ENCODE measurements around the gene FRAT1.
A peak's percentile ranks its signal among the peaks of the same experiment; 100 is the strongest.
"Not testable (repeated sequence)": the region's sequence is repeated elsewhere in the genome, so short reads cannot be mapped to it uniquely, and the experiment has no call there.

Gene FRAT1

DNA sequence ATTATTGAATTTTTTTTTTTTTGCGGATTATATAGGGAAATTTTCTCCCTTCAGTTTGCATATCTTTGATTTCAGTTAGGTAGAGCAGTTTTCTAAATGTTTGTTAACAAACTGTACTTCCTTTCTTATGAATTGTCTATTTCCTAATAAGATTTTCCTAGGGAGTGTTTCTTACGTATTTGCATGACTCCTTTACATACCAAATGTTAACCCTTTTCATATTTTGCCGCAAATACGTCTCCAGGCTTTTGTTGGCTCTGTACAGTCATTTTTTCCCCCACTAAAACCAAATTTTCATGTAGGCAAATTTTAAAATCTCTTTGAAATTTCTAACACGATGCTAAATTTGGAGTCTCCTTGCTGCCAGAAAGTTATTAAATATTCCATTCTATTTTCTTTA is 17.4 kb downstream of the FRAT1 start:
- no peak for DNase-seq

DNA sequence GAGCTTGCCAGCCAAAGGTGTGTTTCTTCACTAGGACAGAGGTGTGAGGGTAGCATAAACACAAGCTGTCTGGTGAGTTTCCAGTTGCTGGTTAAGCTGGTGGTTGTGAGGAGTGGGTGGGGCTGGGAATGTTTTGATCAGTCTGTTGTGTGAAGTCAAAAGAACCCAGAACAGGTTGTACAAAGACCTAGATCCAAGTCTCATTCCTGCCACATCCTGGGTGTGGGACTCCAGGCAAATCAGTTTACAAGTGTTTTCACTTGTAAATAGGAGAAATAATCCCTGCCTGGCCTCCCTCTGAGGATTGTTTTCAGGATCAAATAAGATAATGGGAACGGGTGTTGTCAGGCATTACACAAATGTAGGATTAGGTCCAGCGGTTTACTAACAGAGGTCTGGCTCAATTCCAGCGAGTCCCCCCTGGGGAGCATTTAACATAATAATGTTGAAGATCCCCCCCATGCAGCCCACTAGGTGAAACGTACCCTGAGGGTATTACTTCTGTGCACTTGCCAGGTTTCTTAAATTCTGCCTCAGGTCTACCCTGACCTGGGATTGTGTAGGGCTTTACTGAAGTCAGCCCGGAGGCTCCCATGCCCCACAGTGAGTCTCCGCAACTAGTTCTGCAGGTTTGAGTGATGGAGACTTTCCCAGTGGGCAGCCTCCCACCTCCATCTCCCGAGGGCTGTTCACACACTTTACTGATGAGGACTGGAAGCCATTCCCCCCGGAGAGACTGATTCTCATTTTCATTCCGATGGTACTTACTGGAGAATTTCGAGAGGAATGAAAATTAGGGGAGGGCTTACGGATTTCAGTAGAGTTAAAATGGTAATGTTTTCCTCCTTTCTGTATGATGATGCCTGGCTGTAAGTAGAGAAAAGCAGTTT is 18.1 kb downstream of the FRAT1 start:
- DNase-seq, result no peak

DNA sequence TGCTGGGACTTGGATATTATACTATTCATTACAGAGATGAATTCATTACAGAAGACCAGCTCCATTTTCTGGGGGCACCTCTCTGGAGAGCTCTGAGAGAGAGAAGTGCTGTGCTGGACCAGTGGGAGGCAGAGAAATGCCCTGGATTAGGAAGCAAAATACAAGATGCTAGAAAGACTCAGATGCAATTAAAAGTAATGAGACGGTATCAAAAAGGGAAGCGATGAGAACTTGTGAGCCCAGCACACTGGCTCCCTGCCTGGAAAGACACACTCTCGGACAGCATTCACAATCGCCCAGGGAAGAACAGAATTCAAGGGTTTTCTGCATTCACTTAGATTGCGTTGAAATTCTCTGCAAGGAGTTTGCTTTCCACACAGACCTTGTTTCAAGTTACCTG is 19.0 kb downstream of the FRAT1 start:
- no peak for DNase-seq

DNA sequence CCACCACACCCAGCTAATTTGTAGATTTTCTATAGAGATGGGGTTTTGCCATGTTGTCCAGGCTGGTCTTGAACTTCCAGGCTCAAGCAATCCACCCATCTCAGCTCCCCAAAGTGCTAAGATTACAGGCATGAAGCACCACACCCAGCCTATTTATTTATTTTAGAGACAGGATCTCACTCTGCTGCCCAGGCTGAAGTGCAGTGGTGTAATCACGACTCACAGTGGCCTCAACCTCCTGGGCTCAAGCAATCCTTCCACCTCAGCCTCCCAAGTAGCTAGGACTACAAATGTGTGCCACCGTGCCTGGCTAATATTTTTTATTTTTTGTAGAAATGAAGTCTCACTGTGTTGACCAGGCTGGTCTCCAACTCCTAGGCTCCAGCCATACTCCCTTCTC is 22.3 kb downstream of the FRAT1 start:
- DNase-seq, result no peak

DNA sequence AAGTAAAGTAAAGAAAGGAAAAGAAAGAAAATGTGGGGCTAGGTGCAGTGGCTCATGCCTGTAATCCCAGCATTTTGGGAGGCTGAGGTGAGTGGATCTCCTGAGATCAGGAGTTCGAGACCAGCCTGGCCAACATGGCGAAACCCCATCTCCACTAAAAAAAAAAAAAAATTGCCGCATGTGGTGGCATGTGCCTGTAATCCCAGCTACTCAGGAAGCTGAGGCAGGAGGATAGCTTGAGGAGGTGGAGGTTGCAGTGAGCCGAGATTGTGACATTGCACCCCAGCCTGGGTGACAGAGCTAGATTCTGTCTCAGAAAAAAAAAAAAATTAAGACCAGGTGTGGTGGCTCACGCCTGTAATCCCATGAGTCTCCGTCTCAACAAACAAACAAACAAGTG is 24.6 kb downstream of the FRAT1 start:
- DNase-seq, result not testable (repeated sequence)

DNA sequence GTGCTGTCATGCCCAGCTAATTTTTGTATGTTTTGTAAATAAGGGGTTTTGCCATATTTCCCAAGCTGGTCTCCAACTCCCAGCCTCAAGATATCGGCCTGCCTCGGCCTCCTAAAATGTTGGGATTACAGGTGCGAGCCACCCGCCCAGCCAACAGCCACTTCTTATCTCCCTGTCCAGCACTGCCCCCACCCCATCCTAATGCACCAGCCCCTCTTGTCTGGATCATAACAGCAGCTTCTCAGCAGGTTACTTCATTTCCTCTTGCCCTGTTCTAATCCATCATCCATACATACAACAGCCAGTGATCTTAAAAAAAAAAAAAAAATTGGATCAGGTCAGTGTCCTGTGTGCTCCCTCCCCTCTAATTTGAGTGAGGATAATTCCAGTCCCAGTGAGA is 28.2 kb downstream of the FRAT1 start:
- no peak for DNase-seq

DNA sequence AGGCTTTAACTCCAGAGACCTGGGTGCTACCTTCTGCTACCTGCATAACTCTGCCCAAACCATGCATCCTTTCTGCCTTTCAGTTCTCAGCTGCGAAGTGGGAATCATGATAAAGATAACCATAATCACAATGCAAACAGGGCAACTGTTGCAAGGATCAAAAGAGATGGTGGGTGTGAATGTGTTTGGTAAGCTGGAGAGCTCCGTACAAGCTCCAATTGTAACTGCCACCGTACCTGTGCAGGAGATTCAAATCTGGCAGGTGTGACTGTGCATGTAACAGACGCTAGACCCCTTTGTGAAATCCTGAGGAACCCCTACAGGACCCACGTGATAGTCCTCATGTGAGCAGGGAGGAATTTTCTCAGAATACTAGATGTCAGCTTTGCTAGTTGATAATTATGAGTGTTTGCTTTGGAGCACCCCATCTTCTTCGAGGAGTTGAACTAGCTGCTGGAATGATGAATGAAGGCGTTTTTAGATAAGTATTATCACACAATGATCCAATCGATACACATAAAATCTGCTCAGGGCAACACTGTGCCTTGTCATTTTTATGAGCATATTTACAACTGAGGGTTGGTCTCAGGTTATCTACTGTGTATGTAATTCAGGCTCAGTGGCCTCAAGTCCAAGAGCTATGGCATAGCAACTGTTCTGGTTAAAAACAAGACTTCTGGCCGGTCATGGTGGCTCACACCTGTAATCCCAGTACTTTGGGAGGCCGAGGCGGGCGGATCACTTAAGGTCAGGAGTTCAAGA is 30.9 kb downstream of the FRAT1 start:
- no peak for DNase-seq

DNA sequence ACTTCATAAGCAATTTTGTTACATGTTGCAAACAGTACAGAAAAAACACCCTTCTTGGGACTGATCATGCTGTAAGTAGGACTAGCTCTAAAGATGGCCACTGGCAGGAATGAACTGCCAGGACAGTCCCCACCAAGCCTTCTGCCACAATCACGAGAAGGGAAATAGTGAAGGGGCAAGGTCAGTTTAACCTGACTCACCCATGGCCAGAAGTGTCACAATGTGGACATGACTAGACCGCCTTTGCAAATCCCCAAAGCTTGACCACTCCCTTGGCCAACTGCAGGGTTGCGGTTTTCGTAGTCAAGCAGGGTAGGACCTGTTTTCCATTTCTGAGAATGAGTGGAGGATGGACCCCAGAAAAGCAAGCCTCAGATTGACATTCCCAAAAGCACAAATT is 34.9 kb downstream of the FRAT1 start:
- peak; percentile 90 for DNase-seq

DNA sequence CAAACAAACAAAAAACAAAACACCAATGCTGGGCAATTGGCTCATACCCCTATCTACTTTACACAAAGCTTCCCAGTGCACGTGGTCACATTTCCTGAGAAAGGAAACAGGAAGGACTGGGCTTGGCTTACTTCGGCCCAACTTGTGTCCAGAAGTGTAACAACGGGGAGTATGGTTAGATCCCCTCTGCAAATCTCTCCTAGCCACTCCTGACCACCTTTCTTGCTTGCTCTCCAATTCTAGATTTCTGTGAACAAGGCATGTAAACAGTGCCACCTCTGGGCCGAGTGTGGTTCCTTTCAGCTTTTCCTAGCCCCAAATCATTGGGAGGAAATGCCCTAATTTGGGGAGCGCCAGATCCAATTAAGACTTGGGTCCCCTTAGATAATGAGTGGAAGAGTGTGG is 36.5 kb downstream of the FRAT1 start:
- peak; percentile 13 for DNase-seq

DNA sequence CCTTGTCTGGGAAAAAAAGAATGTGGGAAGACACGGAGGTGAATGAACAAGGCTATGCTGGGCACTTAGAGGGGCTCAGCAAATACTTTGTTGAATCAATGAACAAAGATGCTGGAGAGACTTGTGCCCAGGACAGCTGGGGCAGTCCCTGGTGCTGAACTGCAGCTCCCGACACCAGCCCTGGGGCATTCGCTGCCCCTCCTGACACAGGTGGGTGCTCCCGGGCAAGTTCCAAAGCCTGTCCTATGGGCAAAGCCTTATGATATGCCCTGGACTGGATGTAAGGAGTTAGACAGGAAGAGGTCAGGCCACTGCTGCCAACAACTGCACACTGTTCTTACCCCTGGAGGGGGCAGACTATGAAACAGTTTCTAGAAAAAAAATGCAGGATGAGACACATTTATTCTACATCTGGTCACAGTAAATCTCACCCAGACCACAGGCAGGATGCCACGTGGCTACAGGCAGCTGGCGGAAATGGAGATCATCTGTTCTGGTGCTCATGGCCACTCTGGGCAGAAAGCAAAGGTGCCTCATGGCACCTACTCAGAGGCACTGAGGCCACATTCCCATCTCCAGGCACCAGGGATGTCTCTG is 37.3 kb downstream of the FRAT1 start:
- peak; percentile 92 for DNase-seq

DNA sequence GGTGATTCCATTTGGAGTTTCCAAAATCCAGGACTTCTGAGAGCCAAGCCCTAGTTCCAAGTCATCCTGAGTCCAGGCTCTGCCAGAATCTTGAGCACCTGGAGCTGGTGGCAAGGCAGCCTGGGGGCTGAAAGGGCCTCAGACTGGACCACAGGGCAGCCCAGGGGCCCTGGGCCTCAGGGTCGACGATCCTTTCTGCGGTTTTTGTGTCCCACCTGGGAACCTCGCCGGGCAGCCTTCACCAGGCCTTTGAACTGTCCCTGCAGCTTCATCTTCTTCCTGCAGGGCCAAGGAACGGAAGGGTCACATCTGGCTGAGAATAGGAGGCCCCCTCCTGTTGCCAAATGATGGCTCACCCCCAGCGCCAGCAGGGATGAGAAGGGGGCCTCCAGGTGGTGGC is 37.8 kb downstream of the FRAT1 start:
- DNase-seq, result no peak

DNA sequence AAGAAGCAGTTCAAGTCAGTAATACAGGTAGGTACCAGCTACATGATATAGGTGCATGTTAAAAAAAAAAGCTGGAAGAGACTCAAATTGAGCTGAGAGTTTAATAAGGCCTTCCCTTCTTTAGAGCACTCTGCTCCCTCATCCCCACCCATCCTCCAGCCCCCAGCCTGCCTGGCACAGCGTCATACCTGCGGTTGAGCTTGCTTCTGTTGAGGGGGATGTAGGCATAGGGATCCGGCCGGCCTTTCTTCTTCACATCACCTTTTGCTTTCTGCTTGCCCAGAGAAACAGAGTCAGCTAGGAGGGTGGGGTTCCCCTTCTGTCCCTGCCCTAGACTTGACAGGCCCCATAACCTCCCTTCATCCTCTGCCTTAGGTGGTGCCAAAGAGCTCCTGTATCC is 39.3 kb downstream of the FRAT1 start:
- no peak for DNase-seq

DNA sequence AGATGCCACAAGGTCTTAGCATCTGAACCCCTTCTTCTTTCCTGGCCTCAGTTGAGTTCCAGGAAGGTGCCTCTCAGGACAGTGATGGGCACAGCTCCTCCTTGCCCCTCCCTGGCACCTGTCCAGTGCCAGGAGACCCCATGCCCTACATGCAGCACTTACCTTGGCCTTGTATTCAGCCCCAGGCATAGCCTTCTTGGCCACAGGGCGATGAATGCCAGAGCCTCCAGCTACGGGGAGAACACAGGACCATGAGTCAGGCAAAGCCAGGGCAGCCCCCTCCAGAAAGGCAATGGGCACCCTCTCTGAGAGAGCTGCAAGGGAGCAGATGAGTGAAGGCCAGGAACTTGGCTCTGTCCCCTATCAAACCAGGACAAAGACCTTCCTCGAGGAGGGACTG is 39.7 kb downstream of the FRAT1 start:
- DNase-seq, result no peak

DNA sequence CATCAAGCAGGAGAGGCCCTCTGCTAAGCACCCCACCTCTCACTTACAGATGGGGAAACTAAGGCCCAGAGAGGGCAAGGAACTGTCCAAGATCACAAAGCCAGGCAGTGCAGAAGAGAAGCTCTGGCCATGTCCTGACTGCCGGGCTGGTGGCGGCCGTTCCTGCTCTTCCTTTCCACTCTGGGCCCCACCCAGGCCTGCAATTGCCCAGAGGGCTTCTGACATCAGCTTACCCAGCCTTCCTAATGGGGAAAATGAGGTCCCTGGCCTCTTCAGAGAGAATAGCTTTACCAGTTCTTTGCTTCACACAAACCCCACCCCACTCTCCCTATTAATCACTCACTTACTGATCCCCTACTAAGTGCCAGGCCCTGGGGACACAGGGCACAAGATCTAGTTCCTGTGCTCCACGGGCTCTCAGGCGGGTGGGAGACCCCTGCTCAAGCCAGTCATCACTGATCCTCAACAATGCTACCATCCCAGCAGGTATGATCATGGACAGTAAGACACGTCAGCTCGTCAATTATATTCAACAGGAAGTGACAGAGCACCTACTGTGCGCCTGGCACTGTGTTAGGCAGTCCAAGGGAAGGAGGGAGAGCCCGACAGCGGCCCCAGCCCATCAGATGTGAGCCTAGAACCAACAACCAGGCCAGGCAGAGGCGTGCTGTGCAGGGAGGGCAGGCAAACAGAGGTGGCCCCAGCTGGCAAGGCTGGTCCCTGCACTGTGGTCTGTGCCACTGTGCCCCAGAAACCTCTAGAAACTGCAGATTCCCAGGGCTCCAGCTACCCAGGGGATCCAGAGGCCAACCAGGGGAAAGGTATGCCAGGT is 41.9 kb downstream of the FRAT1 start:
- no peak for DNase-seq

DNA sequence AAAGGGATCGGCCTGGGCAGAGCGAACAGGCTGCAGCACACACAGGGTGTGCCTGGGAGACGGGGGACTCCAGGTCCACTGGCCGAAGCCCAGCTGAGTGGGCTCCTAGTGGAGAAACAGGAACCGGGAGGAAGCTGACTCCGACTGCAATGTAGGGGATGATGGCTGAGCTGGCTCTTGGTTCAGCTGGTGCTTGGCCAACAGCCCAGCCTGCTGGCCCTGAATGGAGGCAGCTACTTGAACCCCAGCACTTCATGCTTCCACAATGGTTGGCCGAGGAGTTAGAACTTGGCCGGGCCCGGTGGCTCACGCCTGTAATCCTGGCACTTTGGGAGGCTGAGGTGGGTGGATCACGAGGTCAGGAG is 42.4 kb downstream of the FRAT1 start:
- DNase-seq, result no peak

DNA sequence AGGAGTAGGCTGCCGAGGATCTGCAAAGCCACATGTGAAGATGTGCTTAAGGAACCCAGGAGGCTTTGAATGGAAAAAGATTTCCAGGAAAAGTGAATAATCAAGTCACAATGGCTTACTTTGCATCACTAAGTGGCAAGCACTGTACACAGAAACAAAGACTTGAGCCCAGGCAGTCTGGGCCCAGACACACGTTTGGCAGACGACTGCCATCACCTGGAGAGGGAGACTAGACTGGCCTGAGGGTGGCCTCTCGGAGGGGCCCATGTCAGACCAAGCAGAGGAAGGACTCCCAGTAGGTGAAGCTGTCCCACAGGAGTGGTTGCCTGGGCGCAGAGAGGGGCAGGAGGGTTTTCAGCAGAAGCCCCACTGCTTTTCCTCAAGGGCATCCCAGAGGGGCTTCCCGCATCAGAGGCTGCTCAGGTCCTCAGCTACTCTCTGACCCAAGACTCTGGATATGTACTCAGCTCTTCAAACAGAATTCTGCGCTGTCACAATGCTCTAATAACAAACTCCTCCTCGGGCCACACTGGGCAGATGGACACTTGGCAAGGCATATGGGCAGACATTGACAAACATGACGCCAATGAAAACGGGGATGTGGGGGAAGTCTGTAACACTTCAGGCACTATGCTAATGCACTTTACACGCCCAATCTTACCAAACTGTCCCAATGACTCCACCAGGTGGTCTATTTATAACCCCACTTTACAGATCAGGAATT is 43.4 kb downstream of the FRAT1 start:
- no peak for DNase-seq

DNA sequence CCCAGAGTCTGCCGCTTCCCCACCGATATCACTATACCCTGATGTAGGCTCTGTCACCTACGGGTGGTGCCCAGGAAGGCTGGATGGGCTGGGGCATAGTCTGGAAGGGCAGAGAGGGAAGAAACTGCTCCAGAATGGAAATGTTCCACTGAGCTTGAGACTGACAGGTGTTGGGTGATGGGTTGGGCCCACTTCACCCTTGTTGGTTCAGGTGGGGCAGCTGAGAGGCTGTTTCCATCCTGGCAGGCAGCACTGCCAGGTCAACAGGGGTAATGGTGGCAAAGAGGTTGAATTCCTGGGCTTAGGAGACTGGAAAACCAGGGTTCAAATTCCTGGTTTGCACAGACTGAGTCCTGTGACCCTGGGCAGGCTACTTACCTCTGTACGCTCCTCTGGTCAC is 44.0 kb downstream of the FRAT1 start:
- DNase-seq, result no peak

DNA sequence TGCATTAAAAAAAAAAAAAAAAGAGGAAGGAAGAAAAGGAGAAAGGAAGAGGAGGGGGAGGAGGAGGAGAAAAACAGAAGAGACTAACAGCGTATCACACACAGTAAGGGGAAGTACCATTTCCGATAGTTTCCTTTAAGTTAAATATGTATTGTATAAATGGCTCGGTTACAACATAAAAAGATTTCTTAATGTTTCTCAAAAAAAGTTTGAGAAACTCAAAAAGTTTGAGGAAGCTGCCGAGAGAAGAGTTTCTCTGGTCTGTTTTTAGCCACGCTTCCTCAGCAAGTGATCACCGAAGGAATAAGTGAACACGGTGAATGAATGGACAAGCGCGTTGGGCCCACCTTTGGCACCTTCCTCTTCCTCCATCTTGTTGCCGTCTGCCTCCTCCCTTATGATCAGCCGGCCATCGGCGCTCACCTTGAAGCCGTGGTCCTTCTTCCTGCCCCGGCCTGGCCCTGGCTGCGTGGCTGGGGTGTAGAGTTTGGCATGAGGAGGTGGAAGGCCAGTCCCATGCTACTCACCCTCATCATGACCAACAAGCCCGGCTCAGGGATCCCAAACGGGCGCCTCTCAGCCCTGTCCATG is 46.8 kb downstream of the FRAT1 start:
- DNase-seq, result peak; percentile 99

DNA sequence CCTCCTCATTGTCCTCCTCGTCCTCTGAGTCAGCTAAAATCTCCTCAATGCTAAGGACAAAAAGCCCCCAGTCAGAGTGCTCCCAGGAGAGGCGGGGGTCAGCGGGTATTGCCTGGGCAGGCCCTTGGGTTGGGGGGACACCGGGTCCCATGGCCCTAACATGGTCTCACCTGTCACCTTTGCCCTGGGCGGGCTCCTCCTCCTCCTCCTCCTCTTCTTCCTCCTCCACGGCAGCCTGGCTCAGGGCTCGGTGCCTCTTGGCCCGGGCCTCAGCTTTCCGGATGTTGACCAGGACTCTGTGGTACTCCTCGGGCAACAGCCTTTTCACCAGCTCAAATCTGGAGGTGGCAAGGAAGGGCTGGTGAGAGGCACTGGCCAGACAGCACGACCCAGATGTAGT is 47.5 kb downstream of the FRAT1 start:
- no peak for DNase-seq

DNA sequence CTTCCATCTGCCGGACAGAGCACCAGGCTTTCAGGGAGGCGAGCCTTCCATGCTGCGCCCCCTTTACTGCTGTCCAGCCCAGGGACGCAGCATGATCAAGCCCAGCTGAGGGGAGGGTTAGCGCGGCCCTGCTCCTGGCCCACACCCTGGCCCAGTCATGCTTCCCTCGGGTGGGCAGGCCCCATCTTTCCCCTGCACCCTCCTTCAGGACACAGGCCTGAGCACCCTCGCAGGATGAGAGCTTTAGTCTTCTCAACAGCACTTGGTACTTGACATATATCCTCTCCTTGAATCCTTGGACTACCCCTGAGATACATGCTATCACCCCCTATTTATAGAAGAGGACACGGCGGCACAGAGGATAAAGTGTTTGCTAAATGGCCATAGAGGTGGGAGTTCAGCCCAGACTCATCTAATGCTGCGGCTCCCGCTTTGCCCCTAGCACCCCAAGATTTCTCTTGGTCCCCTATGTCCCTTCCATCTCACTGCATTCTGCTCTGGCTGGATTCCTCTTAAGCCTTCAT is 48.1 kb downstream of the FRAT1 start:
- no peak for DNase-seq

Measured in MV-4-11 (cell line).